ENCODE data around the gene TTC31. TPM values are rescaled to one million over a fixed set of nuclear protein-coding genes. Genes with fewer than 3 reads are reported as not detected.

The TTC31 gene
- total and polyA plus RNA-seq, 4 donors: 9.9 to 26.4 (median 15.8) TPM

GRCh38 chr2:74542978-74543377, 60.1 kb downstream of the TTC31 start:
- peaks cover 0 to under 1% (median 0%) of the 10 kb centered on the region in 4 donors for H3K4me1 ChIP-seq (ENCODE audit: control insufficient read depth in 4 of 4, insufficient read depth in 4 of 4, low read length in 3 of 4)
- H3K27me3 ChIP-seq (ENCODE audit: control insufficient read depth in 4 of 4, insufficient read depth in 4 of 4, low read length in 3 of 4): no peaks in the 10 kb centered on the region
- TF ChIP-seq FOXA2 (IDR thresholded peaks at IDR 0.05) (no peak), RAD21 (IDR thresholded peaks at IDR 0.05) (no peak), NR2F2 (IDR thresholded peaks at IDR 0.05) (no peak), GABPA (IDR thresholded peaks at IDR 0.05 in 1 of 2, conservative IDR thresholded peaks at IDR 0.05 in 1 of 2) (no peak), CTCF (IDR thresholded peaks at IDR 0.05; ENCODE audit: low read depth, low read length, missing input control) (no peak), YY1 (IDR thresholded peaks at IDR 0.05) (no peak)
- H3K9me3 ChIP-seq (ENCODE audit: control insufficient read depth in 4 of 4, low read length in 3 of 4): no peaks in the 10 kb centered on the region
- no peak for DNase-seq (ENCODE audit: low spot score)
- H3K27ac ChIP-seq (ENCODE audit: low read depth in 1 of 2, low read length in 2 of 2): no peak overlapping the region
- H3K9ac ChIP-seq (ENCODE audit: low read depth in 1 of 2, low read length in 2 of 2): no peak overlapping the region
- 96% methylated on average over 1 of the region's 1 CpG for WGBS
- no peaks in the 10 kb centered on the region for H3K36me3 ChIP-seq (ENCODE audit: control insufficient read depth in 4 of 4, insufficient read depth in 3 of 4, low read depth in 1 of 4, low read length in 3 of 4)
- H3K4me3 ChIP-seq (ENCODE audit: low read depth in 1 of 3, low read length in 3 of 3): no peak overlapping the region

Other genes with a start within 250 kb of the TTC31 start
- under 1 TPM; 0.42 to 0.50 TPM for gene SLC4A5, start 139.7 kb upstream of the TTC31 start, total RNA-seq
- gene SLC4A5, start 139.7 kb upstream of the TTC31 start, polyA plus RNA-seq: under 1 TPM; 0.12 to 0.15 TPM
- gene DCTN1, start 102.8 kb upstream of the TTC31 start, total RNA-seq: 10 to 100 TPM; 34.8 to 40.9 TPM
- 10 to 100 TPM; 29.7 to 32.1 TPM for gene DCTN1, start 102.8 kb upstream of the TTC31 start, polyA plus RNA-seq
- gene C2orf81, start 61.5 kb upstream of the TTC31 start, total RNA-seq: under 1 TPM; 0.08 to 0.23 TPM
- under 1 TPM; 0.35 to 0.44 TPM for gene C2orf81, start 61.5 kb upstream of the TTC31 start, polyA plus RNA-seq
- gene WDR54, start 61.4 kb upstream of the TTC31 start, total RNA-seq: 1 to 10 TPM; 1.7 to 4.2 TPM
- 1 to 10 TPM; 3.0 to 3.2 TPM for gene WDR54, start 61.4 kb upstream of the TTC31 start, polyA plus RNA-seq
- gene RTKN, start 41.1 kb upstream of the TTC31 start, total RNA-seq: 10 to 100 TPM; 27.8 to 98.0 TPM
- gene RTKN, start 41.1 kb upstream of the TTC31 start, polyA plus RNA-seq: 10 to 100 TPM; 54.4 to 91.7 TPM
- gene INO80B, start 28.0 kb upstream of the TTC31 start, total RNA-seq: 10 to 100 TPM in 1 of 2 donors, 1 to 10 TPM in 1; 7.0 to 14.8 TPM
- gene INO80B, start 28.0 kb upstream of the TTC31 start, polyA plus RNA-seq: 10 to 100 TPM in 1 of 2 donors, 1 to 10 TPM in 1; 2.7 to 14.0 TPM
- 10 to 100 TPM; 23.5 to 26.2 TPM for gene WBP1, start 24.6 kb upstream of the TTC31 start, total RNA-seq
- 10 to 100 TPM; 19.2 to 45.0 TPM for gene WBP1, start 24.6 kb upstream of the TTC31 start, polyA plus RNA-seq
- gene MOGS, start 17.7 kb upstream of the TTC31 start, total RNA-seq: 10 to 100 TPM; 23.4 to 50.0 TPM
- gene MOGS, start 17.7 kb upstream of the TTC31 start, polyA plus RNA-seq: 10 to 100 TPM; 21.2 to 38.6 TPM
- gene MRPL53, start 10.4 kb upstream of the TTC31 start, total RNA-seq: 10 to 100 TPM; 12.6 to 21.0 TPM
- 10 to 100 TPM; 51.1 to 72.5 TPM for gene MRPL53, start 10.4 kb upstream of the TTC31 start, polyA plus RNA-seq
- gene CCDC142, start 83 bp upstream of the TTC31 start, total RNA-seq: 10 to 100 TPM; 13.4 to 28.3 TPM
- 1 to 10 TPM; 5.1 to 8.3 TPM for gene CCDC142, start 83 bp upstream of the TTC31 start, polyA plus RNA-seq
- 1 to 10 TPM in 1 of 2 donors, under 1 TPM in 1; 0.84 to 2.7 TPM for gene LBX2, start 16.5 kb downstream of the TTC31 start, total RNA-seq
- 1 to 10 TPM; 2.3 to 2.8 TPM for gene LBX2, start 16.5 kb downstream of the TTC31 start, polyA plus RNA-seq
- 10 to 100 TPM in 1 of 2 donors, 1 to 10 TPM in 1; 3.3 to 11.1 TPM for gene PCGF1, start 24.6 kb downstream of the TTC31 start, total RNA-seq
- 10 to 100 TPM; 10.6 to 12.5 TPM for gene PCGF1, start 24.6 kb downstream of the TTC31 start, polyA plus RNA-seq
- not detected for gene TLX2, start 31.4 kb downstream of the TTC31 start, total RNA-seq
- not detected for gene TLX2, start 31.4 kb downstream of the TTC31 start, polyA plus RNA-seq
- 1 to 10 TPM in 1 of 2 donors, under 1 TPM in 1; 0.08 to 1.0 TPM for gene DQX1, start 43.1 kb downstream of the TTC31 start, total RNA-seq
- gene DQX1, start 43.1 kb downstream of the TTC31 start, polyA plus RNA-seq: under 1 TPM in 1 of 2 donors, not detected in 1; 0.05 TPM
- 100 to 1,000 TPM in 1 of 2 donors, 10 to 100 TPM in 1; 62.6 to 126 TPM for gene AUP1, start 46.6 kb downstream of the TTC31 start, total RNA-seq
- 100 to 1,000 TPM in 1 of 2 donors, 10 to 100 TPM in 1; 96.4 to 122 TPM for gene AUP1, start 46.6 kb downstream of the TTC31 start, polyA plus RNA-seq
- gene HTRA2, start 46.9 kb downstream of the TTC31 start, total RNA-seq: 10 to 100 TPM; 18.7 to 81.8 TPM
- 10 to 100 TPM; 13.3 to 18.2 TPM for gene HTRA2, start 46.9 kb downstream of the TTC31 start, polyA plus RNA-seq
- gene LOXL3, start 70.9 kb downstream of the TTC31 start, total RNA-seq: 1 to 10 TPM; 1.6 to 2.8 TPM
- under 1 TPM; 0.31 to 0.98 TPM for gene LOXL3, start 70.9 kb downstream of the TTC31 start, polyA plus RNA-seq
- 1 to 10 TPM; 4.6 to 8.6 TPM for gene DOK1, start 71.6 kb downstream of the TTC31 start, total RNA-seq
- gene DOK1, start 71.6 kb downstream of the TTC31 start, polyA plus RNA-seq: 1 to 10 TPM; 2.0 to 3.6 TPM
- under 1 TPM; under 0.01 to 0.09 TPM for gene M1AP, start 165.2 kb downstream of the TTC31 start, total RNA-seq
- gene M1AP, start 165.2 kb downstream of the TTC31 start, polyA plus RNA-seq: under 1 TPM; 0.06 to 0.38 TPM
- 1 to 10 TPM in 1 of 2 donors, under 1 TPM in 1; 0.92 to 1.1 TPM for gene SEMA4F, start 171.2 kb downstream of the TTC31 start, total RNA-seq
- under 1 TPM; 0.57 to 0.99 TPM for gene SEMA4F, start 171.2 kb downstream of the TTC31 start, polyA plus RNA-seq